GM12878 (cell line): ENCODE data around the gene ZNF202. TPM values are rescaled to one million over a fixed set of nuclear protein-coding genes. Genes with fewer than 3 reads are reported as not detected.

Source experiments
- ATAC-seq: fragments of 200-7000 bp; cut with Tn5 transposase; 3 replicates; pipeline ENCODE4 v1.9.1; 2020; ENCODE audit warnings: mild to moderate bottlenecking, moderate library complexity
- BruUV-seq: library from RNA; stranded (reverse); fragments of 400-500 nt; replicated peaks from 2 replicates; lab custom pipeline; 2021; lab: Mats Ljungman, UMichigan
- CTCF ChIA-PET: fragments of 300-600 bp; sonication (Branson Sonifier 250); formaldehyde crosslinking; extraction: SDS; loops from one replicate; lab custom pipeline; 2021; ENCODE audit warnings: inconsistent platforms; lab: Yijun Ruan, JAX
- POLR2A ChIA-PET: fragments of 350-600 bp; formaldehyde crosslinking; extraction: SDS; loops from one replicate; lab custom pipeline; 2021; ENCODE audit warnings: inconsistent platforms; lab: Charles Lee
- RAD21 ChIA-PET: fragments of 300-600 bp; sonication (Branson Sonifier 250); formaldehyde crosslinking; loops from one replicate; lab custom pipeline; 2023; ENCODE audit warnings: antibody characterized with exemption; ENCODE audit not compliant: unreplicated experiment; lab: Charles Lee
- SMC1A ChIA-PET: fragments of 300-600 bp; sonication (Branson Sonifier 250); formaldehyde crosslinking; loops from one replicate; lab custom pipeline; 2023; ENCODE audit not compliant: unreplicated experiment, uncharacterized antibody; lab: Charles Lee
- DNase-seq: peaks from one replicate; pipeline ENCODE4 v3.0.0-alpha.2; 2011; ENCODE audit warnings: low read depth, low spot score
- FAIRE-seq: peaks from 3 replicates; lab custom pipeline; 2011; peaks lifted over from hg19 to GRCh38; lab: Jason Lieb, UNC
- H2AFZ ChIP-seq: 2 replicates; pipeline ENCODE4 v1.6.0; 2011; ENCODE audit warnings: low read depth, low read length, control low read depth; ENCODE audit not compliant: control insufficient read depth
- H3K27ac ChIP-seq: 2 replicates; pipeline ENCODE4 v1.5.1; 2011; ENCODE audit warnings: control low read depth; ENCODE audit not compliant: control insufficient read depth, insufficient read depth
- H3K27me3 ChIP-seq, 2 experiments: replicated peaks in 1 of 2; 2 replicates each; pipeline versions ENCODE4 v1.6.0 to v1.6.1; 2011; ENCODE audit warnings: low read length in 1 of 2; ENCODE audit not compliant: control insufficient read depth in 2 of 2, insufficient read depth in 2 of 2
- H3K36me3 ChIP-seq, 2 experiments: 2 replicates each; pipeline ENCODE4 v1.5.1; 2011; ENCODE audit warnings: low read length in 1 of 2; ENCODE audit not compliant: control insufficient read depth in 2 of 2, insufficient read depth in 2 of 2
- H3K4me1 ChIP-seq: 2 replicates; pipeline ENCODE4 v1.6.1; 2011; ENCODE audit warnings: mild to moderate bottlenecking, low read length, moderate library complexity, mixed read lengths; ENCODE audit not compliant: control insufficient read depth, insufficient read depth
- H3K4me2 ChIP-seq: 2 replicates; pipeline ENCODE4 v1.6.0; 2011; ENCODE audit warnings: control low read depth; ENCODE audit not compliant: control insufficient read depth, insufficient read depth
- H3K4me3 ChIP-seq: fragments of 200-600 bp; sonication (generic); 2 replicates; pipeline ENCODE4 v1.5.1; 2016
- H3K79me2 ChIP-seq: 2 replicates; pipeline ENCODE4 v1.6.0; 2011; ENCODE audit warnings: low read length; ENCODE audit not compliant: control insufficient read depth, insufficient read depth
- H3K9ac ChIP-seq: 2 replicates; pipeline ENCODE4 v1.8.0; 2011; ENCODE audit warnings: low read length, control low read depth, mixed read lengths; ENCODE audit not compliant: control insufficient read depth, insufficient read depth
- H3K9me3 ChIP-seq: replicated peaks from 3 replicates; pipeline ENCODE4 v1.5.1; 2011; ENCODE audit warnings: mild to moderate bottlenecking, low read length; ENCODE audit not compliant: control insufficient read depth, insufficient read depth
- H4K20me1 ChIP-seq: 2 replicates; pipeline ENCODE4 v1.6.0; 2011; ENCODE audit not compliant: control insufficient read depth, insufficient read depth
- CBFB ChIP-seq: IDR thresholded peaks from 2 replicates; pipeline ENCODE4 v1.6.1; 2016; ENCODE audit warnings: antibody characterized with exemption, low read depth
- DPF2 ChIP-seq: fragments of 450-650 bp; IDR thresholded peaks from 2 replicates; pipeline ENCODE4 v1.6.1; 2017; ENCODE audit warnings: mild to moderate bottlenecking
- EGR1 ChIP-seq, 2 experiments: IDR thresholded peaks; 1 replicate in 1 of 2; 2 replicates in 1 of 2; pipeline ENCODE4 v1.6.1; 2011 to 2012; ENCODE audit warnings: low read depth in 2 of 2, low read length in 2 of 2, borderline replicate concordance in 1 of 2, mild to moderate bottlenecking in 1 of 2, moderate library complexity in 1 of 2
- HSF1 ChIP-seq: fragments of 150-350 bp; IDR thresholded peaks from 2 replicates; pipeline ENCODE4 v1.6.1; 2014; ENCODE audit warnings: mild to moderate bottlenecking, low read depth, low read length
- KAT2A ChIP-seq: conservative IDR thresholded peaks from 2 replicates; pipeline ENCODE4 v1.6.1; 2011; ENCODE audit warnings: low read depth, low read length; ENCODE audit not compliant: control insufficient read depth
- KDM1A ChIP-seq: fragments of 200-600 bp; sonication (generic); IDR thresholded peaks from 2 replicates; pipeline ENCODE4 v1.6.1; 2016; ENCODE audit warnings: borderline replicate concordance
- MEF2B ChIP-seq: fragments of 450-650 bp; IDR thresholded peaks from 2 replicates; pipeline ENCODE4 v1.6.1; 2018; ENCODE audit warnings: mild to moderate bottlenecking, moderate library complexity; ENCODE audit not compliant: partially characterized antibody, poor library complexity, severe bottlenecking
- MTA2 ChIP-seq: fragments of 450-650 bp; IDR thresholded peaks from 2 replicates; pipeline ENCODE4 v1.6.1; 2016; ENCODE audit warnings: low read depth, mild to moderate bottlenecking, moderate library complexity
- NFXL1 ChIP-seq: fragments of 450-650 bp; IDR thresholded peaks from 2 replicates; pipeline ENCODE4 v1.6.1; 2017; ENCODE audit warnings: antibody characterized with exemption, mild to moderate bottlenecking, borderline replicate concordance
- RELA ChIP-seq: fragments of 450-650 bp; IDR thresholded peaks from 2 replicates; pipeline ENCODE4 v1.8.0; 2014; ENCODE audit warnings: borderline replicate concordance; ENCODE audit not compliant: partially characterized antibody
- SREBF2 ChIP-seq: IDR thresholded peaks from 2 replicates; pipeline ENCODE4 v1.6.1; 2012; ENCODE audit warnings: mild to moderate bottlenecking, low read length
- TARDBP ChIP-seq: IDR thresholded peaks from 2 replicates; pipeline ENCODE4 v1.6.1; 2016; ENCODE audit warnings: borderline replicate concordance
- ZBED1 ChIP-seq: IDR thresholded peaks from 2 replicates; pipeline ENCODE4 v1.6.1; 2016; ENCODE audit warnings: borderline replicate concordance
- WGBS: methylation state at CpG from one replicate; pipeline ENCODE4 v1.1.6; 2016; ENCODE audit warnings: low lambda C conversion rate; ENCODE audit not compliant: insufficient replicate concordance, insufficient coverage; ENCODE audit errors: missing lambda C conversion rate; 5-methylcytosine and 5-hydroxymethylcytosine counted together
- in situ Hi-C: fragments of 300-500 bp; cut with MboI; formaldehyde crosslinking; loops from 9 replicates; pipeline ENCODE4 v1.14.3; 2018; ENCODE audit warnings: mixed read lengths
- intact Hi-C: fragments of 100-400 bp; cut with micrococcal nuclease; formaldehyde crosslinking; loops from one replicate; pipeline ENCODE4 v1.14.2; 2022; ENCODE audit not compliant: unreplicated experiment
- polyA plus RNA-seq, 11 experiments: library from polyadenylated mRNA; depleted of rRNA in 4 of 11; unstranded in 6 of 11; stranded (reverse) in 5 of 11; fragments of >200 nt; fragmentation: Nextera tagmentation in 4 of 11; fragmentation: Illumina TruSeq in 1 of 11; extraction: Ambion mirVana in 4 of 11; extraction: Trizol in 1 of 11; gene quantifications; 1 replicate in 1 of 11; 2 replicates in 10 of 11; pipeline versions ENCODE4 v1.2.1 to v1.2.3, GENCODE V29; 2011 to 2016; ENCODE audit warnings: inconsistent platforms in 2 of 11, missing spikeins in 2 of 11, low read depth in 1 of 11
- total RNA-seq, 4 experiments: library from RNA; depleted of rRNA in 3 of 4; stranded (reverse); fragments of >200 nt in 3 of 4; fragmentation: Illumina TruSeq in 1 of 4; extraction: Trizol in 1 of 4; gene quantifications; 2 replicates each; pipeline versions ENCODE4 v1.2.1 to v1.2.3, GENCODE V29; 2013 to 2021

Gene ZNF202
- total and polyA plus RNA-seq, 10 of the 15 experiments (the other 5 are each of a cell fraction or from before 2014, with no cell fraction given) = 2.6 to 13.6 (median 12.2) TPM

- BruUV-seq = no TSS peak
- DNase-seq = no peak
- Histone ChIP-seq H3K27me3 (no peaks in the 10 kb centered on the region), H3K9ac (peak overlapping the region; percentile 76), H3K4me3 (peak overlapping the region; percentile 86), H3K79me2 (peaks cover 30% of the 10 kb centered on the region), H3K9me3 (no peaks in the 10 kb centered on the region), H3K4me2 (peak overlapping the region; percentile 72), H2AFZ (peak overlapping the region; percentile 97; the same call in 1 of the 2 replicates), H3K27ac (peak overlapping the region; percentile 43), H3K4me1 (peaks cover 3% of the 10 kb centered on the region; the same call in 1 of the 2 replicates), H4K20me1 (no peaks in the 10 kb centered on the region), H3K36me3 (0 out of 4 replicates have a peak, but pooled peaks cover 0 to 3% of the 10 kb centered on the region in 2 experiments)
- ChIA-PET RAD21 (no interaction called here), SMC1A (interaction anchor here (1.1 kb wide), 1 partner anchor 33 kb away, joined by 5 read pairs; no protein-coding TSS in a partner anchor), POLR2A (no interaction called here), CTCF (no interaction called here)
- TF ChIP-seq DPF2 = no peak
- no peak for TF ChIP-seq HSF1
- no peak for TF ChIP-seq KAT2A
- no peak for TF ChIP-seq SREBF2
- no peak for TF ChIP-seq EGR1 (IDR thresholded peaks at IDR 0.05; ENCODE audit: borderline replicate concordance in 1 of 2, low read depth in 2 of 2, low read length in 2 of 2)
- no peak for TF ChIP-seq TARDBP
- TF ChIP-seq KDM1A = no peak
- TF ChIP-seq MEF2B = no peak
- no peak for TF ChIP-seq MTA2
- TF ChIP-seq RELA = no peak
- TF ChIP-seq ZBED1 = no peak
- TF ChIP-seq CBFB = no peak
- no peak for TF ChIP-seq NFXL1
- in situ Hi-C loops = no loop called here
- peak; percentile 27 for ATAC-seq
- WGBS = 1% methylated on average over 6 of the region's 6 CpGs
- peak; percentile 44 for FAIRE-seq
- intact Hi-C loops = no loop called here
Observed at GRCh38 chr11:123740787-123741158, 687 bp downstream of the ZNF202 start.
